22Rv1 (cell line): ENCODE data around the gene CNPY2.
A peak's percentile ranks its signal among the peaks of the same experiment; 100 is the strongest.

Experiments
- ZFX ChIP-seq: fragments of 450-650 bp; IDR thresholded peaks from 2 replicates; pipeline ENCODE4 v1.6.1; 2017; ENCODE audit warnings: antibody characterized with exemption, borderline replicate concordance
- TF ChIP-seq, protein P1 (sequence below): fragments of 450-650 bp; IDR thresholded peaks from 2 replicates; pipeline ENCODE4 v1.5.1; 2017; ENCODE audit warnings: mild to moderate bottlenecking

DNA sequence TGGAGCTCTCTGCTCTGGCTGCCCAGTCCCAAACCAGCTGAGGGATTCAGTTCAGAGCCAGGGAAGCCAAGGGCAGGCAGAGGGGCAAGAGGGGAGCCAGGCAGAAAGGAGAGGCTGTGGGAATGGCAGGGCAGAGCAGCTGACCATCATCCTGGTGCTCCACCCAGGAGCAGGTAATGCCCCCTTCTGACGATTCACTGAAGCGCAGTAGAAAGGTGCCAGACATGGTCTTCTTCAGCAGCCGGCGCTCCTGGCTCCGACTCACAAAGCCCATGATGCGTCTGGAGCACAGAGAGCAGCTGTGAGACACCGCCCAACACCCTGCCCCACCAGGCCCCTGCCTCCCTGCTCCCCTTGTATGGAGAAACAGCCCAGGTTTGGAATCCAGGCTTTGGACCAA lies 30.9 kb upstream of the CNPY2 start:
- TF ChIP-seq, protein P1, sequence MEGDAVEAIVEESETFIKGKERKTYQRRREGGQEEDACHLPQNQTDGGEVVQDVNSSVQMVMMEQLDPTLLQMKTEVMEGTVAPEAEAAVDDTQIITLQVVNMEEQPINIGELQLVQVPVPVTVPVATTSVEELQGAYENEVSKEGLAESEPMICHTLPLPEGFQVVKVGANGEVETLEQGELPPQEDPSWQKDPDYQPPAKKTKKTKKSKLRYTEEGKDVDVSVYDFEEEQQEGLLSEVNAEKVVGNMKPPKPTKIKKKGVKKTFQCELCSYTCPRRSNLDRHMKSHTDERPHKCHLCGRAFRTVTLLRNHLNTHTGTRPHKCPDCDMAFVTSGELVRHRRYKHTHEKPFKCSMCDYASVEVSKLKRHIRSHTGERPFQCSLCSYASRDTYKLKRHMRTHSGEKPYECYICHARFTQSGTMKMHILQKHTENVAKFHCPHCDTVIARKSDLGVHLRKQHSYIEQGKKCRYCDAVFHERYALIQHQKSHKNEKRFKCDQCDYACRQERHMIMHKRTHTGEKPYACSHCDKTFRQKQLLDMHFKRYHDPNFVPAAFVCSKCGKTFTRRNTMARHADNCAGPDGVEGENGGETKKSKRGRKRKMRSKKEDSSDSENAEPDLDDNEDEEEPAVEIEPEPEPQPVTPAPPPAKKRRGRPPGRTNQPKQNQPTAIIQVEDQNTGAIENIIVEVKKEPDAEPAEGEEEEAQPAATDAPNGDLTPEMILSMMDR: 0 out of 2 replicates have a peak, but pooled peaks have one; percentile 24
- no peak for TF ChIP-seq ZFX
